GM13976 (cell line): Measurements from ENCODE around the gene CHRNE.

Source experiments
- DNase-seq: peaks from one replicate; pipeline ENCODE4 v3.0.0; 2012; ENCODE audit warnings: low spot score
- CTCF ChIP-seq: IDR thresholded peaks from 2 replicates; pipeline ENCODE4 v1.5.1; 2012; ENCODE audit warnings: borderline replicate concordance, mild to moderate bottlenecking; ENCODE audit not compliant: insufficient read depth; ENCODE audit errors: extremely low read depth, missing control alignments, control extremely low read depth
- in situ Hi-C: fragments of 300-500 bp; cut with MboI; formaldehyde crosslinking; loops from one replicate; pipeline ENCODE4 v1.12.0; 2022; ENCODE audit warnings: low sequenced_read_pairs, mixed read lengths, inconsistent platforms; ENCODE audit not compliant: unreplicated experiment

The CHRNE gene

DNA sequence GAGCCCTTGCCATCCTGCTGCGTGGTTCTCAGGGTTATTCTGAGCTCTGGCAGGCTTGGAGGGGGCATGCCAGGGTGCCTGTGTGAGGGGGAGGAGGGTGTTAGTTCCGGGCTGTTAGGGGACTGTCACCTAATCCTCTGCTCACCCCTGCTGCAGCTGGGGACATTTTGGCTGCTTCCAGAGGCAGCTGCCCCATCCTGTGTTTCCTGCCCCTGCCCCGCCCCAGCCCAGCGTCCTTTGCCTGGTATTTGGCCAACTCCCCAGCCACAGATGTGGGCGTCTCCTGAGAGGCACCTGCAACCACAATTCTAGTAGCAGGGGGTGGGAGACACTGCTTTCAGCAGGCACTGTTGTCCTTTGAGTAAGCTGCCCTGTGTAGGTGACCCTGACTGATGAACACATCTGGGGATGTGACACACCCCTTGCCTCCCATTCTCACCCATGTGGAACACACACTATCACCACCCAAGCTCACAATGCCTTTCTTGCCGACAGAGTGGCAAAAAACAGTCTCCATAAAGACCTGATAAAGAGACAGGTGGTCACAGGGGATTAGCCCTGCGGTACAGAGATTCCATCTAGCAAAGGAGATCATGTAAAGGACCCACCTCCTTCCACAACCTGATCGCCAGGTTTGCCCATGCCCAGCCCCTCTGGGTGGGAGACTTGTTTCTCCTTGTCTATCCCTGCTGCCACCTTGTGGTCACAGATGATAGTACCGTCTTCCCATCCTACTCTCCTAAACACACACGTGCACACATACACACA, at the start of gene CHRNE:
Gene CHRNE (minus strand): TSS at position 48 of the 768 bp plus-strand sequence. CDS start 35 bp downstream, at position 13.
- in situ Hi-C loops: no loop called here
- peak; percentile 34 for TF ChIP-seq CTCF
- peak; percentile 69 for DNase-seq

DNA sequence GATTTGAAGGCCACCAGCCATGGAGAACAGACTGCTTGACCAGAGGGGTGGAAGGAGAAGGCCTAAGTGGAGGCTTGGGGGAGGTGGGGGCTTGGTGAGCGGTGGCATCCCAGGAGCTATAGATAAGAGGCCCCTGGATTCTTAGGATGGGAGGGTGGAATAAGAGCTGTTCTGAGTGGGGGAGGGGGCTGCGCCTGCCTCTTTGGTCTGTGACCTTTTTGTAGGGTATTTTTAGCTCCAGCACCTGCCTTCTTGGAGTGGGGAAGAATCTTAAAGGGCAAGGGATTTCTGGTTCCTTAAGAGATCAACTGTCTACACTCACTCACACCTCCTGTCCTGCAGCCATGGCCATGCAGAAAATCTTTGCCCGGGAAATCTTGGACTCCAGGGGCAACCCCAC, 48.6 kb upstream of the CHRNE start:
- in situ Hi-C loops: no loop called here
- no peak for DNase-seq
- no peak for TF ChIP-seq CTCF

- no peak for DNase-seq
- no peak for TF ChIP-seq CTCF
- in situ Hi-C loops: no loop called here
Observed at GRCh38 chr17:4950746-4951204, 47.9 kb upstream of the CHRNE start, which contains the start of gene ENO3. ENO3 (plus strand) TSS chr17:4951119; CDS start chr17:4951830, 711 bp downstream.

GRCh38 chr17:4950075-4950745, 47.3 kb upstream of the CHRNE start:
- in situ Hi-C loops: no loop called here
- DNase-seq: no peak
- TF ChIP-seq CTCF: no peak

GRCh38 chr17:4949321-4950074, 46.6 kb upstream of the CHRNE start:
- DNase-seq: peak; percentile 87
- in situ Hi-C loops: no loop called here
- TF ChIP-seq CTCF: no peak

- in situ Hi-C loops: no loop called here
- TF ChIP-seq CTCF: no peak
- DNase-seq: peak; percentile 89
Observed at GRCh38 chr17:4948931-4949320, 46.0 kb upstream of the CHRNE start.
